OCI-LY1 (cell line): ENCODE results near the gene SCLY.

Source experiments
- H2AFZ ChIP-seq: fragments of 200-600 bp; sonication (generic), shearing (Covaris generic); 2 replicates; pipeline ENCODE4 v1.6.0; 2014; ENCODE audit warnings: antibody characterized with exemption, mild to moderate bottlenecking, low read length
- H3F3A ChIP-seq: fragments of 200-600 bp; sonication (generic), shearing (Covaris generic); 2 replicates; pipeline ENCODE4 v1.6.0; 2014; ENCODE audit warnings: mild to moderate bottlenecking, antibody characterized with exemption, low read length, moderate library complexity; ENCODE audit not compliant: insufficient read depth
- H3K27ac ChIP-seq: fragments of 200-600 bp; sonication (generic); 2 replicates; pipeline ENCODE4 v1.5.1; 2014; ENCODE audit warnings: low read length, mixed run types, mild to moderate bottlenecking, low read depth; ENCODE audit not compliant: poor library complexity, severe bottlenecking
- H3K27me3 ChIP-seq: fragments of 200-600 bp; sonication (generic); 2 replicates; pipeline ENCODE4 v1.6.0; 2014; ENCODE audit warnings: antibody characterized with exemption, mild to moderate bottlenecking, low read length, moderate library complexity; ENCODE audit not compliant: insufficient read depth
- H3K36me3 ChIP-seq: fragments of 200-600 bp; sonication (generic); 2 replicates; pipeline ENCODE4 v1.6.1; 2014; ENCODE audit warnings: mild to moderate bottlenecking, antibody characterized with exemption, low read length, moderate library complexity, mixed read lengths; ENCODE audit not compliant: insufficient read depth
- H3K4me1 ChIP-seq: fragments of 200-600 bp; sonication (generic); 2 replicates; pipeline ENCODE4 v1.5.1; 2014; ENCODE audit warnings: mild to moderate bottlenecking, low read length, moderate library complexity; ENCODE audit not compliant: insufficient read depth, severe bottlenecking
- H3K4me2 ChIP-seq: fragments of 200-600 bp; sonication (generic), shearing (Covaris generic); 2 replicates; pipeline ENCODE4 v1.6.1; 2014; ENCODE audit warnings: low read length
- H3K4me3 ChIP-seq: fragments of 200-600 bp; sonication (generic); 2 replicates; pipeline ENCODE4 v1.5.1; 2014; ENCODE audit warnings: low read length, low read depth, mild to moderate bottlenecking, mixed read lengths; ENCODE audit not compliant: poor library complexity, severe bottlenecking
- H3K79me2 ChIP-seq: fragments of 200-600 bp; shearing (Covaris generic); 2 replicates; pipeline ENCODE4 v1.6.1; 2016; ENCODE audit warnings: mixed run types, low read length, mixed read lengths; ENCODE audit not compliant: insufficient read depth
- H3K9ac ChIP-seq: fragments of 200-600 bp; sonication (generic), shearing (Covaris generic); 2 replicates; pipeline ENCODE4 v1.6.1; 2014; ENCODE audit warnings: mild to moderate bottlenecking, low read length, mixed read lengths
- H3K9me2 ChIP-seq: fragments of 200-600 bp; sonication (generic), shearing (Covaris generic); 2 replicates; pipeline ENCODE4 v1.6.1; 2014; ENCODE audit warnings: low read depth, mild to moderate bottlenecking, low read length, mixed read lengths
- H3K9me3 ChIP-seq: fragments of 200-600 bp; shearing (Covaris generic); 2 replicates; pipeline ENCODE4 v1.6.1; 2014; ENCODE audit warnings: low read length, mixed read lengths
- H4K20me1 ChIP-seq: fragments of 200-600 bp; sonication (generic), shearing (Covaris generic); 2 replicates; pipeline ENCODE4 v1.6.0; 2016; ENCODE audit warnings: mild to moderate bottlenecking, low read length; ENCODE audit not compliant: insufficient read depth
- EZH2 ChIP-seq: fragments of 200-600 bp; sonication (generic), shearing (Covaris generic); IDR thresholded peaks from 2 replicates; pipeline ENCODE4 v1.8.0; 2017; ENCODE audit warnings: borderline replicate concordance, mixed run types, mild to moderate bottlenecking, antibody characterized with exemption, low read length, moderate library complexity, mixed read lengths
- TF ChIP-seq, protein P1 (sequence below): fragments of 200-600 bp; sonication (generic), shearing (Covaris generic); IDR thresholded peaks from 2 replicates; pipeline ENCODE4 v1.5.1; 2017; ENCODE audit warnings: mild to moderate bottlenecking, antibody characterized with exemption, low read length, moderate library complexity, mixed read lengths

SCLY gene

DNA sequence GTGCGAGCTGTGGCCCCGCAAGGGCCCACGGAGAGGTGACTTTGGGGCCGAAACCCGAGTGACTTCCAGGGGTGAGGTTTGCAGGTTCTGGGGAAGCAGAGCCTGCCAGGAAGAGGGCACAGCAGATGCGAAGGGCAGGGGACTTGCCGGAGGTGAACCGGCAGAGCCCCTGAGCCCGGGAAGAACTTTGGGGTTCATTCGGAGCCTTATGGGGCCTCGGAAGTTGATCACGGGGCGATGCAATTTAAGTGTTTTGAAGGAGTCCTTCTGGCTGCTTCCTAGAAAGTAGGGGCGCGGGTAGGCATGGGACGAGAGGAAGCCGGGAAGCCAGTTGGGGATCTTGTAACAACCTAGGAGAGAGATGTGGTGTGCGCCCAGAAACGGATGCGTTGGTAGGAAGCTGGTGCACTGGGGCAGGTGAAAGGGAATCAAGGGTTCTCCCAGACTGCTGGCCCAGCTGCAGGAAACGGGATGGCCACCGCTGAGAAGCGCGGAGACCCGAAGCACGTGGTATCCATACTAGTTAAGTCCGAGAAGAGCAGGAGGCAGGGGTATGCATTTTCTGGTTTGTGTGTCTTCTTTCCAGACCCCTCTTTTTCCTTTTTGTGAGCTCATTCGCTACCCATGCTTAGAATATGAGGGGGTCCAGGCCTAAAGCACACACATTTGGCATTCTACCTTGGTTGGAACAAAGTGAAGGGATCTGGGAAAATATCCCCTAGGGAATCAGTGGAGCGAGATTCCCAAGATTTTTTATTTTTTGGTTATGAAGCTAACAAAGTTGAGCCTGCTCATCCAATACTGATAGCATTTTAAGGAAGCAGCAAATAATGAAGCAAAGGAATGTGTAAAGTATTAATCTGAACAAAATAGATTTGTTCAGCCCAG lies 758 bp downstream of the SCLY start:
- TF ChIP-seq, protein P1, sequence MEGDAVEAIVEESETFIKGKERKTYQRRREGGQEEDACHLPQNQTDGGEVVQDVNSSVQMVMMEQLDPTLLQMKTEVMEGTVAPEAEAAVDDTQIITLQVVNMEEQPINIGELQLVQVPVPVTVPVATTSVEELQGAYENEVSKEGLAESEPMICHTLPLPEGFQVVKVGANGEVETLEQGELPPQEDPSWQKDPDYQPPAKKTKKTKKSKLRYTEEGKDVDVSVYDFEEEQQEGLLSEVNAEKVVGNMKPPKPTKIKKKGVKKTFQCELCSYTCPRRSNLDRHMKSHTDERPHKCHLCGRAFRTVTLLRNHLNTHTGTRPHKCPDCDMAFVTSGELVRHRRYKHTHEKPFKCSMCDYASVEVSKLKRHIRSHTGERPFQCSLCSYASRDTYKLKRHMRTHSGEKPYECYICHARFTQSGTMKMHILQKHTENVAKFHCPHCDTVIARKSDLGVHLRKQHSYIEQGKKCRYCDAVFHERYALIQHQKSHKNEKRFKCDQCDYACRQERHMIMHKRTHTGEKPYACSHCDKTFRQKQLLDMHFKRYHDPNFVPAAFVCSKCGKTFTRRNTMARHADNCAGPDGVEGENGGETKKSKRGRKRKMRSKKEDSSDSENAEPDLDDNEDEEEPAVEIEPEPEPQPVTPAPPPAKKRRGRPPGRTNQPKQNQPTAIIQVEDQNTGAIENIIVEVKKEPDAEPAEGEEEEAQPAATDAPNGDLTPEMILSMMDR = no peak
- no peak for TF ChIP-seq EZH2
- no peak overlapping the region for H3K27ac ChIP-seq
- no peaks in the 10 kb centered on the region for H3K79me2 ChIP-seq
- no peaks in the 10 kb centered on the region for H3K9me2 ChIP-seq
- no peaks in the 10 kb centered on the region for H3K27me3 ChIP-seq
- peaks cover 22% of the 10 kb centered on the region for H3K36me3 ChIP-seq
- H2AFZ ChIP-seq = no peak overlapping the region
- peak overlapping the region; percentile 92 for H3K4me3 ChIP-seq
- H3K9ac ChIP-seq = peak overlapping the region; percentile 91
- no peaks in the 10 kb centered on the region for H3K9me3 ChIP-seq
- H4K20me1 ChIP-seq = no peaks in the 10 kb centered on the region
- peak overlapping the region; percentile 93 for H3K4me2 ChIP-seq
- H3K4me1 ChIP-seq = peaks cover 16% of the 10 kb centered on the region
- H3F3A ChIP-seq = no peaks in the 10 kb centered on the region

DNA sequence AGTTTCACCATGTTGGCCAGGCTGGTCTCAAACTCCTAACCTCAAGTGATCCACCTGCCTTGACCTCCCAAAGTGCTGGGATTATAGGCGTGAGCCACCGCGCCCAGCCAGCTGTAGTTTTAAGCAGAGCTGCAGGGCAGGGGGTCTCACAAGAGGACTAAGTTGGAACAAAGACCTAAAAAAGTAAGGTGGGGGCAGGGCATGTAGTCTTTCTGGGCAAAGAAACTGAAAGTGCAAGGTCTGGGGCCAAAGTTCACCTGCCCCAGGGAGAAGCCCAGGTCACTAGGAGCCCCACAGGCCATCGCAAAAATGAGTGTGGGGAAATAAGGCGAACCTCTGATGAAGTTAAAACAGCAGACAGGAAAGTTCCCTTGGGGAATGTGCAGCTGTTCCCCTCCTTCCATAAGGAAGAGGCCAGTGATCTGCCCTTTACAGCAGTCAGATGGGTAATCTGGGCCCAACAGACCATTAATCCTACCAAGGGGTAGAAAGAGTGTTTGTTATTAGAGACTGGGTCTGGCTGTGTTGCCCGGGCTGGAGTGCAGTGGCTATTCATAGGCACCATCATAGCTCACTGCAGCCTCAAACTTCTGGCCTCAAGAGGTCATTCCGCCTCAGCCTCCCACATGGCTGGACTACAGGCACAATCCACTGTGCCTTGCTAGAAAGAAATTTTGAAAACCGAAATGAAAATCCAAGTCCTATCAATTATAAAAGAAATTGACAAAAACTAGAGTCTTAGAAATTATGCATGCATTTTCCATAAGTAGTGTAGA lies 2.8 kb downstream of the SCLY start:
- H3K4me1 ChIP-seq = peaks cover 19% of the 10 kb centered on the region
- H4K20me1 ChIP-seq = no peaks in the 10 kb centered on the region
- H3K4me3 ChIP-seq = no peak overlapping the region
- TF ChIP-seq EZH2 = no peak
- TF ChIP-seq, protein P1 = no peak
- H3K4me2 ChIP-seq = no peak overlapping the region
- H3K36me3 ChIP-seq = peaks cover 42% of the 10 kb centered on the region
- H2AFZ ChIP-seq = no peak overlapping the region
- H3F3A ChIP-seq = no peaks in the 10 kb centered on the region
- H3K27ac ChIP-seq = no peak overlapping the region
- H3K27me3 ChIP-seq = no peaks in the 10 kb centered on the region
- H3K79me2 ChIP-seq = no peaks in the 10 kb centered on the region
- no peaks in the 10 kb centered on the region for H3K9me2 ChIP-seq
- no peaks in the 10 kb centered on the region for H3K9me3 ChIP-seq
- no peak overlapping the region for H3K9ac ChIP-seq

DNA sequence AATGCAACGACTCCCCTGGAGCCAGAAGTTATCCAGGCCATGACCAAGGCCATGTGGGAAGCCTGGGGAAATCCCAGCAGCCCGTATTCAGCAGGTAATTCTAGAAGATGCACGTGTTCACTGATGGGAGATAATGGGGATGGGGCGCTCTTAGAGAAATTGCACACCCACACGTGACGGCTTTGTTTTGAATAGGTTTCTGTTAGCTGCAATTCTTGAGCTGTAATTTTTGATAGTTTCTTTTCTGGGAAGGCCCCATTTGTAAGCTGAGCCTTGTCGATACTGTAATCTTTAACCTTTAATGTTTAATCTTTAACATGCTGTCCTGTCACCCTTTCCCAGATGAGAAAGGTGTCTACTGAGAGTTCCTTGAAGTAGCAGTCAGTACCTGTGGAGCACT lies 3.6 kb downstream of the SCLY start:
- Histone ChIP-seq H3K4me3 (no peak overlapping the region), H3F3A (no peaks in the 10 kb centered on the region), H3K4me1 (peaks cover 27% of the 10 kb centered on the region), H2AFZ (no peak overlapping the region), H3K36me3 (peaks cover 49% of the 10 kb centered on the region), H3K9me3 (no peaks in the 10 kb centered on the region), H3K9ac (no peak overlapping the region), H3K27me3 (no peaks in the 10 kb centered on the region), H3K27ac (no peak overlapping the region), H3K4me2 (no peak overlapping the region), H3K9me2 (no peaks in the 10 kb centered on the region), H3K79me2 (no peaks in the 10 kb centered on the region), H4K20me1 (no peaks in the 10 kb centered on the region)
- TF ChIP-seq, protein P1 = no peak
